GM20431 (cell line): ENCODE measurements around the gene AQP12B.
"Not testable (repeated sequence)": the region's sequence is repeated elsewhere in the genome, so short reads cannot be mapped to it uniquely, and the experiment has no call there.

Source experiments
- in situ Hi-C: fragments of 300-500 bp; cut with MseI, MboI; formaldehyde crosslinking; loops from one replicate; pipeline ENCODE4 v1.15.0; 2020; ENCODE audit warnings: low sequenced_read_pairs; ENCODE audit not compliant: unreplicated experiment

AQP12B gene

GRCh38 chr2:240703417-240704341 is 21.0 kb upstream of the AQP12B start:
- in situ Hi-C loops = loop anchor here (25.0 kb wide), 1 partner anchor 191 kb away; no protein-coding TSS in a partner anchor

GRCh38 chr2:240702640-240703011 is 19.9 kb upstream of the AQP12B start:
- in situ Hi-C loops = loop anchor here (25.0 kb wide), 1 partner anchor 190 kb away; no protein-coding TSS in a partner anchor

- in situ Hi-C loops = loop anchor here (25.0 kb wide), 1 partner anchor 190 kb away; no protein-coding TSS in a partner anchor
Observed at GRCh38 chr2:240701736-240702639, 19.3 kb upstream of the AQP12B start.

DNA sequence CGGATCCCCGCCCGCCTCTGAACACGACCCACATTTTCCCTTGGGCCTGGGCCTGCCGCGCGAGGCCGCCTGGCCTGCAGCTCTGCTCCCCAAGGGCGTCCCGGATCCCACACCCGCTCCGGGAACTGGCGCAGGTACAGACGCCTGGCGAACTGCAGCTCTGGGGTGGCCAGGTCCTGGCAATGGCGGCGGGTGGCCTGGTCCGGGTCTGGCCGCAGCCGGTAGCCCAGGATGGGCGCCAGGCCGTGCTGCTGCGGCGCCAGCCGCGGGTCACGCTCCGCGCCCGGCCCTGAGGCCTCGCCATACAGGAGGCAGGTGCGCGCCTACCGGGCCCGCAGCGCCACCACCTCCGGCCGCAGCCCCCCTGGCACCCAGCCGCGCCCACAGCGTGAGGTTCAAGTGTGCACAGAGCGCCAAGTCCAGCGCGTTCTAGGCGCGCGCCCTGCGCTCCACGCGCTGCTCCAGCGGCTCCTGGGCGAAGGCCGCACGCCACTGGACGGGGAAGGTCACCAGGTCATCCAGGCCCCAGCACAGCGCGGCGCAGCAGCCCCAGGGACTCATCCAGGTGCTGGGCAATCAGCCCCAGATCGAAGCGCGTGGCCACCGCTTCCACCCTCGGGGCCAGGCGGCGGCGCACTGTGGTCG is 18.5 kb upstream of the AQP12B start:
- in situ Hi-C loops = loop anchor here (25.0 kb wide), 1 partner anchor 189 kb away; no protein-coding TSS in a partner anchor

DNA sequence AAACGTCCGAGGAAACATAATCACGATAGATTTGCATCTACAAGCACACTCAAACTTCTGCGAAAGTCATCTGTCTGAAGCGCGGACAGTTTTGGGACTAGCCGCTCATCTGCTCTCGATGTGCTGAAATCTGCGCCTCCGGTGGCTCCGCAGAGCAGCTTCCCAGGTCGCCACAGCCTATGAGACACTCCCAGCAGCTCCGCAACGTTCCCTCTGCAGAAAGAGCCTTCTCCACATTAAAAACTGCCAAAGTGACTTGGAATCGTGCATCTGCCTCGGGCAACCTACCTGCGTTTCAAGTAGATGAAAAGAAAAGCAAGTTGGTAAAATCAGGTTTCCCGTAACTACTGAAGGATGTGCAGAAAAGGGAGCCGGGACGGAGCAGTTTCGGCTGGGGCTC is 17.9 kb upstream of the AQP12B start:
- in situ Hi-C loops = loop anchor here (25.0 kb wide), 1 partner anchor 188 kb away; no protein-coding TSS in a partner anchor

GRCh38 chr2:240699835-240700234 is 17.1 kb upstream of the AQP12B start:
- in situ Hi-C loops = loop anchor here (25.0 kb wide), 1 partner anchor 188 kb away; no protein-coding TSS in a partner anchor

DNA sequence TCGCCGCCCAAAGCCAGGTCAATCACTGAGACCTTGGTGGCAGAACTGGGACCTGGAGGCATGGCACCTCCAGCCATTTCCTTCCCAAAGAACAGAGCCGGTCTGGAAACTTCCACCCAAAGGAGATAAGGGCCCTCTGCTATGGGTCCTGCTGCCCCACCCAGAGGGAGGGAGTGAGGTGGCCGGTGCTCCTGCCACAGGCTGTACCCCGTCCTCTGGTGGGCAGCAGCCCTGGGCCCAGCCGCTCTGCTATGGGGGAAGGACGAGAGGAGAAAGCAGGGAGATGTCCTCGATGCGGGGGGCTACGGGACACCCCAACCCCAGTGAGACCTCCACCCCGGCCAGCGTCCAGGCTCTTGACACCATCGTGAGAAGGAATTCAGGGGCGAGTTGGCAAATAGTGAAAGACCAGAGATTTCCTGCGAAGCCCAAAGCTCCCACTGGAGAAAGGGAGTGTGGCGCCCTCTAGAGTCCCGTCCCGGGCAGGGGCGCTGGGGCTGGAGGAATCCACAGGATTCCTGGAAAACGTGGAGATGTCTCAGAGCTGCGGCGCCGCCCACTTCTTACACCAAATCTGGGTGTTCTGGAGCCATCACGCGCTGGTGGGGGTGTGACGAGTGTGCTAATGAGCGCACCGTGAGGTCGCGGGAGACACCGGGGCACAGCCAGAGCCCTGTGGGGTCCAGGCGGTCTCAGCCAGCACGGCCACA is 16.3 kb upstream of the AQP12B start:
- in situ Hi-C loops = not testable (repeated sequence)

GRCh38 chr2:240696469-240696868 is 13.8 kb upstream of the AQP12B start:
- in situ Hi-C loops = not testable (repeated sequence)

DNA sequence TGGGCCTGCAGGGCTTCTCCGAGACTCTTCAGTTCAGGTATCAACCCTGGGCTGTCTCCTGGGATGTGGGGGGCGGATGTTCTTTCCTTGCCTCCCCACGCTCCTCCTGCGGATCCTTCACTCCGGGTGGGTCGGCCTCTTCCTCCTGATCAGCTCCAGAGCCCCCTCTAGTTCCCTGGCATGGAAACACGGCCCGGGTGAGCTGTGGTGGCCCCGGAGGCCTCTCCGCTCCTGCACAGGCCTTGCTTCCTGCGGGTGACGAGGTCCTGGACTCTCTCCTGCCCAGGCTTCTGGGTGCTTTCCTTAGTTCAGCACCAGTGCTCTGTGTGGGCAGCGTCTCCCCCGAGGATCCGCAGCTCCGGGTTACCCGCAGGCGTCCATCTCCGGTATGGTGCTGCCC is 12.9 kb upstream of the AQP12B start:
- in situ Hi-C loops = not testable (repeated sequence)

DNA sequence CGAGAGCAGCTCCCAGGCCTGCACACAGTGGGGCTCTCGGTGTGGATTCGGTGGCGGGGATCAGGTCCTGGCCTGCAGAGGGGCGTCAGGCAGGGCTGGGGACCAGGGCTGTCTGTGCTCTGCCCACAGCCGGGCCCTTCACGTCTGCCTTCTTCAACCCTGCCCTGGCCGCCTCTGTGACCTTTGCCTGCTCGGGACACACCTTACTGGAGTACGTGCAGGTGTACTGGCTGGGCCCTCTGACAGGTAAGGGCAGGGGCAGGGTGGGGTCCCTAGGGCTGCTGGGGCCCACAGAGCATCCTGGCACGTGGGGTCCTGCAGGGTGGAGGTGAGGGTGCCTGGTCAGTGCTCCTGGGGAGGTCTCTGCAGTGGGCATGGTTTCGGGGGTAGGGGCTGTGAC is 11.6 kb upstream of the AQP12B start:
- in situ Hi-C loops = not testable (repeated sequence)

DNA sequence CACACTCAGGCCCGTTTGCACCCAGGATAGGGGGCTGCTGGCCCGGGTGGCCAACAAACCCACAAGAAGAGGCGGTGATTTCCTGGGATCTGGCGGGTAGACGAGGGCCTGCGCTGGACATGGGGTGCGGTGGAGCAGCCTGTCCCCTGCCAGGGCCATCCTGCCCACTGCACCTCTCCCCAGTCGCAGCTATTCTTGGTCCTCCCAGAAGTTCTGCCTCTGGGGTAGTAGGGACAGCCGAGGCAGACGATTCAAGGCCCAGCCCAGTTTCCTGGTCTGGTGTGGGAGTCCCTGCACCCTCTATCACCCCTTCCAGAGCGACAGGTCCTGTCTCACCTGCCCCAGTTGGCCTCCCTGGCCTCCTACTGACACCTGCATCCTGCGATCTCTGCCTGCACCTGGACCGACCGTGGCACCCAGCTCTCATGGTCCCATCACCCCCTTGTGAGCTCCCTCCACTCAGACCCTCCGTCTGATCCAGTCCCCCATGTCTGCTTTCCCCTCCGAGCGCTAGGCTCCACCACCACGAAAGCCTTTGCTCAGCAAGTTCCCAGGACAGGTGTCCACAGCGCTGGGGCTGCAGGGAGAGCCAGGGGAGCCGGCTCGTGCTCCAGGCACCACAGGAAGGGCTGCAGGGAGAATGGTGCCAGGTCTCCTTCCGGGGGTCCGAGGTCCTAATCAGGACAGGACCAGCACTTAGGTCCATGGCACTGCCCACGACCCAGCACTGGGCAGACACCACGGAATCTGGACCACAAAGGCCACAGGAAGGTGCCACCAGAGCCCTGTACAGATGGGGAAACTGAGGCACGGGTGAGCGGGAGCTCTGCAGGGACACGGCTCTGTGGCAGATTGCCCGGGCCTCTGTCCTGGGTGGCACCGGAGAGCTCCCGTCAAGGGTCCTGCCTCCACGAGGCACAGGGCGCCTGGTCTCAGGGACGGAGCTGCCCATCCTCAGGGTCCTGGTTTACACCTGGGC is 10.2 kb upstream of the AQP12B start:
- in situ Hi-C loops = not testable (repeated sequence)

DNA sequence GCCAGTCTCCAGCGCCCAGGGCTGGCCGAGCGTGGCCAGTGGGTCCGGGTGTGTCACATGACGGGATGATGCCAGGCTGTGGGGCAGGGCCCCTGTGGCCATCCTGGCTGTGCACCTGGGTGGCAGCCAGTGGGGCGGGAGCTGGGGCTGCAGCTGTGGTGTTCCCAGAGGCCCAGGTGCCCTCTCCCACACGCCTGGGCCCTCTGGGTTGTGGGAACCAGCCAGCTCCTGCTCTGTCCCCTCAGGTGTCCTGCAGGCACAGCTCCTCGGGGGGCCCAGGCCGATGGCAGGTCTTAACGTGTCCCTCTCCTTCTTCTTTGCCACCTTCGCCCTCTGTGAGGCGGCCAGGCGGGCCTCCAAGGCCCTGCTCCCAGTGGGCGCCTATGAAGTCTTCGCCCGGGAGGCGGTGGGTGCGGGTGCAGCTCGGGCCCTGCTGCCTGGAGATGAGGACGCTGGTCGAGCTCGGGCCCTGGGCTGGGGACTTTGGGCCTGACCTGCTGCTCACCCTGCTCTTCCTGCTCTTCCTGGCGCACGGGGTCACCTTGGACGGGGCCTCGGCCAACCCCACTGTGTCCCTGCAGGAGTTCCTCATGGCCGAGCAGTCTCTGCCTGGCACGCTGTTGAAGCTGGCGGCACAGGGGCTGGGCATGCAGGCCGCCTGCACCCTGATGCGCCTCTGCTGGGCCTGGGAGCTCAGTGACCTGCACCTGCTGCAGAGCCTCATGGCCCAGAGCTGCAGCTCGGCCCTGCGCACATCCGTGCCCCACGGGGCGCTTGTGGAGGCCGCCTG is 9.1 kb upstream of the AQP12B start, which contains the start of gene AQP12A:
Gene AQP12A, plus strand, starts transcription at position 236 of the 790 bp plus-strand sequence. Its CDS starts 48 bp downstream, at position 284.
- in situ Hi-C loops = not testable (repeated sequence)

- in situ Hi-C loops = not testable (repeated sequence)
Observed at GRCh38 chr2:240691075-240691427, 8.4 kb upstream of the AQP12B start.

DNA sequence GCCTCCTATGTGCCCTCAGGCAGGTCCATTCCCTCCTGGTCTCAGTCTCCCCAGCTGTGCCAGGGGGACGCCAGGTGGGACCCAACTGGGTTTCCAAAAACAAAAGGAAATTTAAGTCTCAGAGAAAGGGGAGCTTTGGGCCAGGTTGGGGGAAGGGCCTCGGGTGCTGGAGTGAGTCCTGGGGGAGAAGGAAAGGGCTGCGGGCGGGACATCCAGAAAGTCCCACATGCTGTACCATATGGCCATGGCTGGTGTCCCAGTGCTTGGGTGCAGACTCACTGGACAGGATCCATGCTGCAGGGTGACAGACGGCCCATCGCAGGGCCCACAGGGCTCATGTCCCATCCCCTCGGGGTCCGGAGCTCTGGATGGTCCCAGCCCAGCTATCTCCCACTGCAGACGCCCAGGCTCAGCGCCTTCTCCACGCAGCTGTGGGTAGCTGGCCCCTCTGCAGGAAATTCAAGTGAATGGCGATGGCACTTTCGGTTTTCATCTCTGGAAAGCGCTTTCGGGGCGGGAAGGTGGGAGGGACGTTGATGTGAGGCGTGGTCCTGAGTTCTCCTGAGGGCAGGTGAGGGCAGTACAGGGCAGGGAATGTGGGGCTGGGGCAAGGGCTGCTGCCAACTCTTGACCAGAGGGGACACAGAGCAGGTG is 7.9 kb upstream of the AQP12B start:
- in situ Hi-C loops = not testable (repeated sequence)

DNA sequence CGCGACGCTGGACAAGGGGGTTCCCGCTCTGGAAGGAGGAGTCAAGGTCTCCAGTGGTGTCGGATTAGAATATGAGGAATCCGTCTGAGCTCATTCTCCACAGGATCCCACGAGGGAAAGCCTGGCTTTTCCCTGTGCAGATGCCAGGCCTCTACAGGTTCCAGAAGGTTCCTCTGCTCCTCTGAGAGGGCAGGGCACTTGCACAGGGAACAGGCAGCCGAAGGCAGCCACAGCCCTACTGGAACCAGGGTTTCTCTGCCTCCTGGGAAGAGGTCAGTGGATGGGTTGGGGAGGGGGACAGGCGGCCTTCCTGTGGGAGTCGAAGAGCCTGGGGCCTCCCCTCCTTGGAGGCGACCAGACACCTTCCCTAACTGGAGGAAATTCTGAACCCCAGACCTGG is 7.3 kb upstream of the AQP12B start:
- in situ Hi-C loops = no loop called here

DNA sequence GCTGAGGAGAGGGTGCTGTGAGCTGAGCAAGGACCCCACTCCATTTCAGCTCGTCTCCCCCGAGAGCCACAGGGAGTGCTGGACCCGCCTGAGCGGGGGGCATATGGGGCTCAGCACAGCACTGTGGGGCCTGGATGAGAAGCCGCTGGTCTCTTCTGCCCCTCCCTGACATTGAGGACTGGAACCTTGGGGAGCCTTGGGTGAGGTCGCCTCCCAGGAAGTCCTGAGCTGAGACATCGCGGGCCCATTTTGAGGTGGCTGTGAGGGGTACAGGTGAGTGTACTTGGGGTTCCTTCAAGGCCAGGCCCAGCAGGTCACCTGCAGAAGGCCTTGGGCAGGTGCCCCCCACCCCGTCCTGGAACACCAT is 5.9 kb upstream of the AQP12B start:
- in situ Hi-C loops = no loop called here
